Hippocampal formation (tissue), 2 donors: ENCODE data around the gene IL24.

Experiments
- DNase-seq, 2 donors: peaks; one replicate each; lab custom pipeline; 2025; lab: John Stamatoyannopoulos, UW

IL24 gene

GRCh38 chr1:206880314-206880713 lies 16.9 kb upstream of the IL24 start:
- DNase-seq, result no peak

- no peak for DNase-seq
These were observed 14.7 kb upstream of the IL24 start for GRCh38 chr1:206882555-206882954.

GRCh38 chr1:206883160-206883559 lies 14.1 kb upstream of the IL24 start:
- no peak for DNase-seq

- no peak for DNase-seq
These were observed 13.4 kb upstream of the IL24 start for GRCh38 chr1:206883876-206884275.

GRCh38 chr1:206885341-206886060 lies 11.7 kb upstream of the IL24 start:
- DNase-seq, result no peak

- DNase-seq, result no peak
These were observed 10.4 kb upstream of the IL24 start for GRCh38 chr1:206886831-206887230.

- DNase-seq, result no peak
These were observed 9.5 kb upstream of the IL24 start for GRCh38 chr1:206887701-206888100.

GRCh38 chr1:206890125-206891060 lies 6.8 kb upstream of the IL24 start:
- no peak for DNase-seq

GRCh38 chr1:206891412-206891811 lies 5.8 kb upstream of the IL24 start:
- DNase-seq, result no peak

- no peak for DNase-seq
These were observed 4.8 kb upstream of the IL24 start for GRCh38 chr1:206892351-206892984.

- DNase-seq, result no peak
These were observed 3.9 kb upstream of the IL24 start for GRCh38 chr1:206893380-206893779.

GRCh38 chr1:206895325-206895724 lies 1.9 kb upstream of the IL24 start:
- no peak for DNase-seq

- DNase-seq, result no peak
These were observed 1.4 kb upstream of the IL24 start for GRCh38 chr1:206895837-206896242.

- DNase-seq, result no peak
These were observed 982 bp upstream of the IL24 start for GRCh38 chr1:206896261-206896660.

- no peak for DNase-seq
These were observed 1.1 kb downstream of the IL24 start for GRCh38 chr1:206898089-206898914.

- DNase-seq, result no peak
These were observed 1.7 kb downstream of the IL24 start for GRCh38 chr1:206898915-206899431.

GRCh38 chr1:206899717-206900116 lies 2.5 kb downstream of the IL24 start:
- DNase-seq, result no peak

- no peak for DNase-seq
These were observed 2.9 kb downstream of the IL24 start for GRCh38 chr1:206900149-206900548.

GRCh38 chr1:206901944-206902343 lies 4.7 kb downstream of the IL24 start:
- DNase-seq, result no peak

GRCh38 chr1:206902702-206903101 lies 5.5 kb downstream of the IL24 start:
- DNase-seq, result no peak

GRCh38 chr1:206903687-206904086 lies 6.4 kb downstream of the IL24 start:
- no peak for DNase-seq
